T-helper 17 cell (primary cell): ENCODE data around the gene MYO5C. TPM values are rescaled to one million over a fixed set of nuclear protein-coding genes. Genes with fewer than 3 reads are reported as not detected.
A peak's percentile ranks its signal among the peaks of the same experiment; 100 is the strongest.

ENCODE experiments used
- ATAC-seq: fragments of 150-1000 bp; cut with Tn5 transposase; 2 replicates; pipeline ENCODE4 v1.10.0; 2021; ENCODE audit warnings: mild to moderate bottlenecking, moderate library complexity
- DNase-seq, 3 donors: peaks; one replicate each; pipeline versions ENCODE4 v3.0.0 to v3.0.0-alpha.2; 2020 to 2021
- H3K9me3 ChIP-seq: one replicate; pipeline ENCODE4 v1.7.0; 2013; ENCODE audit warnings: low read length, mild to moderate bottlenecking; ENCODE audit not compliant: control insufficient read depth, poor library complexity, severe bottlenecking
- H3K27ac Mint-ChIP-seq: one replicate; pipeline ENCODE4 v1.8.0; 2022; ENCODE audit warnings: mild to moderate bottlenecking, moderate library complexity, mixed read lengths
- H3K27me3 Mint-ChIP-seq: one replicate; pipeline ENCODE4 v1.8.0; 2022; ENCODE audit warnings: mixed read lengths
- H3K36me3 Mint-ChIP-seq: one replicate; pipeline ENCODE4 v1.8.0; 2022; ENCODE audit warnings: low read depth, mixed read lengths
- H3K4me1 Mint-ChIP-seq: one replicate; pipeline ENCODE4 v1.8.0; 2022; ENCODE audit warnings: mild to moderate bottlenecking, mixed read lengths
- H3K4me3 Mint-ChIP-seq: one replicate; pipeline ENCODE4 v1.8.0; 2022; ENCODE audit warnings: mild to moderate bottlenecking, moderate library complexity, mixed read lengths
- total RNA-seq, 4 donors: library from RNA in 2 of 4; stranded (reverse) in 2 of 4; gene quantifications; one replicate each; pipeline ENCODE4 v1.2.3 and lab custom pipeline; 2022 to 2026

The MYO5C gene
- total RNA-seq, 2 donors from 2014 or later = 1.5 to 3.3 TPM

GRCh38 chr15:52220937-52221660, 74.5 kb downstream of the MYO5C start:
- Mint-ChIP-seq H3K4me3 (peak overlapping the region; percentile 90), H3K36me3 (peaks cover 3% of the 10 kb centered on the region), H3K4me1 (peaks cover 23% of the 10 kb centered on the region), H3K27ac (peak overlapping the region; percentile 88), H3K27me3 (no peaks in the 10 kb centered on the region)
- DNase-seq (no peak), ATAC-seq (peak; percentile 71)
- no peaks in the 10 kb centered on the region for H3K9me3 ChIP-seq

- DNase-seq (no peak), ATAC-seq (no peak)
- H3K9me3 ChIP-seq = no peaks in the 10 kb centered on the region
- H3K36me3 Mint-ChIP-seq = peaks cover 3% of the 10 kb centered on the region
- H3K4me3 Mint-ChIP-seq = no peak overlapping the region
- peak overlapping the region; percentile 88 for H3K27ac Mint-ChIP-seq
- H3K27me3 Mint-ChIP-seq = no peaks in the 10 kb centered on the region
- peaks cover 22% of the 10 kb centered on the region for H3K4me1 Mint-ChIP-seq
Measured at GRCh38 chr15:52220251-52220650, 75.4 kb downstream of the MYO5C start.

- DNase-seq (no peak), ATAC-seq (no peak)
- peaks cover 19% of the 10 kb centered on the region for H3K4me1 Mint-ChIP-seq
- H3K36me3 Mint-ChIP-seq = no peaks in the 10 kb centered on the region
- no peaks in the 10 kb centered on the region for H3K9me3 ChIP-seq
- H3K27ac Mint-ChIP-seq = no peak overlapping the region
- no peak overlapping the region for H3K4me3 Mint-ChIP-seq
- H3K27me3 Mint-ChIP-seq = no peaks in the 10 kb centered on the region
Measured at GRCh38 chr15:52218816-52219215, 76.8 kb downstream of the MYO5C start.

- DNase-seq (no peak), ATAC-seq (no peak)
- no peaks in the 10 kb centered on the region for H3K36me3 Mint-ChIP-seq
- H3K4me1 Mint-ChIP-seq = peaks cover 19% of the 10 kb centered on the region
- H3K4me3 Mint-ChIP-seq = no peak overlapping the region
- H3K27ac Mint-ChIP-seq = no peak overlapping the region
- no peaks in the 10 kb centered on the region for H3K27me3 Mint-ChIP-seq
- no peaks in the 10 kb centered on the region for H3K9me3 ChIP-seq
Measured at GRCh38 chr15:52218371-52218770, 77.2 kb downstream of the MYO5C start.

GRCh38 chr15:52217186-52217585, 78.4 kb downstream of the MYO5C start:
- H3K9me3 ChIP-seq = no peaks in the 10 kb centered on the region
- Mint-ChIP-seq H3K4me3 (no peak overlapping the region), H3K36me3 (no peaks in the 10 kb centered on the region), H3K27ac (peak overlapping the region; percentile 47), H3K4me1 (peaks cover 14% of the 10 kb centered on the region), H3K27me3 (no peaks in the 10 kb centered on the region)
- DNase-seq (no peak), ATAC-seq (peak; percentile 44)

GRCh38 chr15:52214553-52214952, 81.1 kb downstream of the MYO5C start:
- Mint-ChIP-seq H3K27ac (no peak overlapping the region), H3K4me3 (no peak overlapping the region), H3K36me3 (no peaks in the 10 kb centered on the region), H3K27me3 (no peaks in the 10 kb centered on the region), H3K4me1 (peaks cover 4% of the 10 kb centered on the region)
- no peak for ATAC-seq
- H3K9me3 ChIP-seq = no peaks in the 10 kb centered on the region
- DNase-seq = no peak

- DNase-seq = no peak
- H3K27ac Mint-ChIP-seq = no peak overlapping the region
- no peaks in the 10 kb centered on the region for H3K36me3 Mint-ChIP-seq
- peaks cover 10% of the 10 kb centered on the region for H3K4me1 Mint-ChIP-seq
- no peak for ATAC-seq
- no peaks in the 10 kb centered on the region for H3K27me3 Mint-ChIP-seq
- no peaks in the 10 kb centered on the region for H3K9me3 ChIP-seq
- no peak overlapping the region for H3K4me3 Mint-ChIP-seq
Measured at GRCh38 chr15:52213206-52213605, 82.4 kb downstream of the MYO5C start.

- no peak overlapping the region for H3K27ac Mint-ChIP-seq
- H3K4me1 Mint-ChIP-seq = peaks cover 15% of the 10 kb centered on the region
- H3K9me3 ChIP-seq = no peaks in the 10 kb centered on the region
- ATAC-seq = peak; percentile 100
- DNase-seq = peak; percentile 42 to 68 (median 45)
- no peaks in the 10 kb centered on the region for H3K27me3 Mint-ChIP-seq
- H3K36me3 Mint-ChIP-seq = peaks cover 2% of the 10 kb centered on the region
- H3K4me3 Mint-ChIP-seq = no peak overlapping the region
Measured at GRCh38 chr15:52208306-52208946, 87.2 kb downstream of the MYO5C start.

GRCh38 chr15:52207191-52207590, 88.4 kb downstream of the MYO5C start:
- Mint-ChIP-seq H3K4me1 (peaks cover 15% of the 10 kb centered on the region), H3K36me3 (peaks cover 2% of the 10 kb centered on the region), H3K4me3 (no peak overlapping the region), H3K27ac (no peak overlapping the region), H3K27me3 (no peaks in the 10 kb centered on the region)
- DNase-seq = no peak
- H3K9me3 ChIP-seq = no peaks in the 10 kb centered on the region
- ATAC-seq = no peak

GRCh38 chr15:52206446-52206845, 89.2 kb downstream of the MYO5C start:
- Mint-ChIP-seq H3K36me3 (peaks cover 2% of the 10 kb centered on the region), H3K27me3 (no peaks in the 10 kb centered on the region), H3K27ac (no peak overlapping the region), H3K4me3 (no peak overlapping the region), H3K4me1 (peaks cover 13% of the 10 kb centered on the region)
- no peak for ATAC-seq
- no peak for DNase-seq
- H3K9me3 ChIP-seq = no peaks in the 10 kb centered on the region

- ATAC-seq = no peak
Measured at GRCh38 chr15:52204657-52205056, 90.9 kb downstream of the MYO5C start.

GRCh38 chr15:52200831-52201365, 94.7 kb downstream of the MYO5C start:
- H3K9me3 ChIP-seq = no peaks in the 10 kb centered on the region
- no peak for ATAC-seq
- no peak overlapping the region for H3K27ac Mint-ChIP-seq
- H3K27me3 Mint-ChIP-seq = no peaks in the 10 kb centered on the region
- peaks cover 5% of the 10 kb centered on the region for H3K36me3 Mint-ChIP-seq
- no peak for DNase-seq
- H3K4me3 Mint-ChIP-seq = no peak overlapping the region
- H3K4me1 Mint-ChIP-seq = peaks cover 6% of the 10 kb centered on the region

More at GRCh38 chr15:52204657-52205056, 90.9 kb downstream of the MYO5C start:
- Mint-ChIP-seq H3K4me1 (peaks cover 16% of the 10 kb centered on the region), H3K27ac (peak overlapping the region; percentile 47), H3K36me3 (peaks cover 5% of the 10 kb centered on the region), H3K4me3 (no peak overlapping the region), H3K27me3 (no peaks in the 10 kb centered on the region)
- no peak for DNase-seq
- no peaks in the 10 kb centered on the region for H3K9me3 ChIP-seq

GRCh38 chr15:52199271-52199670, 96.3 kb downstream of the MYO5C start:
- Mint-ChIP-seq H3K27ac (no peak overlapping the region), H3K27me3 (no peaks in the 10 kb centered on the region), H3K4me3 (no peak overlapping the region), H3K4me1 (peaks cover 5% of the 10 kb centered on the region), H3K36me3 (peaks cover 5% of the 10 kb centered on the region)
- H3K9me3 ChIP-seq = no peaks in the 10 kb centered on the region
- ATAC-seq = no peak
- DNase-seq = no peak
